Transverse colon (tissue), 4 donors: ENCODE results near the gene SNRNP25.

Experiments used
- EP300 ChIP-seq: sonication (generic); formaldehyde crosslinking; IDR thresholded peaks from one replicate; pipeline ENCODE4 v1.6.1; 2017; ENCODE audit warnings: antibody characterized with exemption, low read depth
- POLR2A ChIP-seq: fragments of 450-650 bp; IDR thresholded peaks from one replicate; pipeline ENCODE4 v1.6.1; 2016; ENCODE audit warnings: antibody characterized with exemption, mild to moderate bottlenecking, moderate library complexity
- POLR2AphosphoS5 ChIP-seq, 3 donors: sonication (generic); formaldehyde crosslinking; IDR thresholded peaks; one replicate each; pipeline ENCODE4 v1.6.1; 2016; ENCODE audit warnings: antibody characterized with exemption in 3 of 3
- TF ChIP-seq, protein P1 (sequence below), 5 experiments: fragments of 200-600 bp in 3 of 5; fragments of 450-650 bp in 2 of 5; sonication (generic) in 3 of 5; IDR thresholded peaks; 1 replicate in 2 of 5; 2 replicates in 3 of 5; pipeline ENCODE4 v1.5.1; 2016 to 2017; ENCODE audit warnings: antibody characterized with exemption in 5 of 5, inconsistent platforms in 3 of 5, mild to moderate bottlenecking in 2 of 5, moderate library complexity in 1 of 5

DNA sequence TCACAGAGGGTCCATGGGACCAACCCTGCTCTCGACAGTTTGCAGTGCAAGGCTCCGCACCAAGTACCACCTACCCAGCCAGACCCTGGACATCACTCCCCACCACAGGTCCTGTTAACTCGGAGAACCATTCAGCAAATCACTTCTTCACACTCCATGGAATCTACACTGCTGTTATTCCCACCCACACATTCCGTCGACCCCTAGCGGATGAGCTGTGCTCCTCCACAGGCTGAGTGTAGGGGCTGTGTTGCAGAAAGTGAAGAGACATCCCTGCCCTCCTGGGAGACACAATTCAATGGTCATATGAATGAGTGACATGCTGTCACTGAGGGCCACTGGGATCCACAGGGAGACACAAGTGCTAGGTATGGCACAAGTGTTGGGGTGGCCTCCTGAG, 51.9 kb downstream of the SNRNP25 start:
- TF ChIP-seq, protein P1, sequence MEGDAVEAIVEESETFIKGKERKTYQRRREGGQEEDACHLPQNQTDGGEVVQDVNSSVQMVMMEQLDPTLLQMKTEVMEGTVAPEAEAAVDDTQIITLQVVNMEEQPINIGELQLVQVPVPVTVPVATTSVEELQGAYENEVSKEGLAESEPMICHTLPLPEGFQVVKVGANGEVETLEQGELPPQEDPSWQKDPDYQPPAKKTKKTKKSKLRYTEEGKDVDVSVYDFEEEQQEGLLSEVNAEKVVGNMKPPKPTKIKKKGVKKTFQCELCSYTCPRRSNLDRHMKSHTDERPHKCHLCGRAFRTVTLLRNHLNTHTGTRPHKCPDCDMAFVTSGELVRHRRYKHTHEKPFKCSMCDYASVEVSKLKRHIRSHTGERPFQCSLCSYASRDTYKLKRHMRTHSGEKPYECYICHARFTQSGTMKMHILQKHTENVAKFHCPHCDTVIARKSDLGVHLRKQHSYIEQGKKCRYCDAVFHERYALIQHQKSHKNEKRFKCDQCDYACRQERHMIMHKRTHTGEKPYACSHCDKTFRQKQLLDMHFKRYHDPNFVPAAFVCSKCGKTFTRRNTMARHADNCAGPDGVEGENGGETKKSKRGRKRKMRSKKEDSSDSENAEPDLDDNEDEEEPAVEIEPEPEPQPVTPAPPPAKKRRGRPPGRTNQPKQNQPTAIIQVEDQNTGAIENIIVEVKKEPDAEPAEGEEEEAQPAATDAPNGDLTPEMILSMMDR (IDR thresholded peaks at IDR 0.05), result no peak
- TF ChIP-seq EP300 (no peak), POLR2AphosphoS5 (IDR thresholded peaks at IDR 0.05) (no peak), POLR2A (no peak)
